GM12891 (cell line): ENCODE results near the gene ZNG1C.
"Not testable (repeated sequence)": the region's sequence is repeated elsewhere in the genome, so short reads cannot be mapped to it uniquely, and the experiment has no call there.

Experiments
- DNase-seq: peaks from one replicate; pipeline ENCODE4 v3.0.0; 2011; ENCODE audit warnings: low spot score; ENCODE audit not compliant: insufficient read length
- FAIRE-seq: peaks from 2 replicates; lab custom pipeline; 2011; peaks lifted over from hg19 to GRCh38; lab: Jason Lieb, UNC

Gene ZNG1C

GRCh38 chr9:68336639-68337339 lies 95.0 kb downstream of the ZNG1C start:
- FAIRE-seq, DNase-seq: not testable (repeated sequence)

DNA sequence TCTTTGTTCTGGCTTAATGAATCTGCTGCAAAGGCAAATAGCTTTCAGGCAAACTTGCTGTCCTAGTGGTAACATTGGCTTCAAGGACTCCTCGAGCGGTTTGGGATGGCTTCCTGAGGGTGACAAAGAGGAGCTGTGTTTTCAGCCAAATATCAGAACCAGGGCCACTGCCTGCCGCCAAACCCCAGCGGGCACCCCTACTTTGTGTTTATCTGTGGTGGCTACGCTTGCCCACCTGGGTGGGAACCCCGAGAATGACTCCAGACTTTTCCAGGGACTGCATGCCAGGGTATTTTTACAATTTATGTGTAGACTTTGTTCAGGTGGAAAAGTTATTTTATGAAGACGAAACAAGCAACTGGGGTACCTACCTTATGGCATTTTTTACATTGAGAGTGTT lies 96.2 kb downstream of the ZNG1C start:
- FAIRE-seq, DNase-seq: not testable (repeated sequence)

DNA sequence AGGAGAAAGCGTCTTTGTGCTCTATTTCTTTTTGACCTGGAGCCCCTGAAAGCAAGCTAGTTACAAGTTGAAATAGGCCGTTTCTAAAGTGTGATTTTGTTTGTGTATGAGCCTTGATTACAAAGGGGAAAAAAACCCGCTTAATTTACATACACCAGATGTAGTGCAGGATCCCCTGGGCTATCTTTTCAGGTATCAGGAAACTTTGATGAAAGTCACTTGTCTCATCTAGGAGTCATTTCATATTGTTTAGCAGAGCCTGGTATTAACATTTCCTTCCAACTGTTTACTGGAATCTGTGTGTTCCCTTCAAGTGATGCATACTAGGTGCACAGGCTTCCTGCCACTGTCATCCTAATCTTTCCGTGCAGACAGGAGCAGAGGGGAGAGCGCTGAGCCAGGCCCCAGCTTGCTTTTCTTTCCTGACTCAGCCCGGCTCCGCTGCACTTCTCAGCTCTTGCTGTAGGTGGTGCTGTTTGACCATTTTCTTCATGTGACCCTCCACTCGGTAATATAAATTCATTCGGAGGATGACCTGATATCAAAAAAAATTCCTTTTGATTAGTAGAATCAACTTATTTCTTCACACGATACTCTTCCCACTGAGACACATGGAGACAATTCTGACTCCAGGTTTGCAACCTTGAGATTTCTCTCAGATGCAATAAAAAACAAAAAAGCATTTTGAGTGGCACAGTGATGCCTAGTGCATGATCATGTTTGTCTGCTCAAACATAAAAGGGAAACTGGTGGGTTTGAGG lies 100.7 kb downstream of the ZNG1C start:
- FAIRE-seq, DNase-seq: not testable (repeated sequence)

GRCh38 chr9:68343242-68343641 lies 101.5 kb downstream of the ZNG1C start:
- not testable (repeated sequence) for FAIRE-seq

GRCh38 chr9:68343992-68344391 lies 102.2 kb downstream of the ZNG1C start:
- DNase-seq, FAIRE-seq: not testable (repeated sequence)

More at GRCh38 chr9:68343242-68343641, 101.5 kb downstream of the ZNG1C start:
- not testable (repeated sequence) for DNase-seq
